ENCODE results near the gene CELF4.

DNA sequence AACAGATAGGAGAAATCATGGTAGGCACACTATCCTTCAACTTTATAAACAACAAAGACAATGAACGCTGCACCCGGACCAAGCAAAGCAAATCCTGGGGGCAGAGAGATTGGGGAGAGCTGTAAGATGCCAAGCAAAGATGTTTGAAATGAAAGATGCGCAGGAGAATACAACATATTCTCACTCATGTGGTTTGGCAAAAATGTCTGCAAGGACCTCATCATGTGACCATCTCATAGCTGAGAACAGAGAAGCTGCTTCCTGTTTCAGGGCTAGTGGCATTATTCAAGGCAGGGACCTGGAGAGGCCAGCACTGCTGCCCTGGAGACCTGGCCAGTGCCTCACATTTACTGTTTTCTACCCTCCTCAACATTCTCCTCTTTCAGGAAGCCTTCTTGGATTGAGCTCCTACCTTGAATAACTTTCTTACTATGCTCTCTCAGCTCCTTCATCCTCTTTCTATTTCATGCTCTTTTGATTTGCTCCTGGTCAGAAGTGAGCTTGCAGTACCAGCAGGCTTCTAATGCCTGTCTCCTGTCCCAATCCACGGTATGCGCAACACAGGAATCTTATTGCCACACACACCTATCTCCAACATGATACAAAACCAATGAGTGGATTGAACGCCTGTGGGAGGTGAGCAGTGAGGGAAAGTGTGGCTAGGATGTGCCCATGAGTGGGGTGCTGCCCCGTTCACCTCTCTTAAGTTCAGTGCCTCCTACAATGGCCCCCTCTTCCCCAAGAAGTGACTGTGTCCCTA lies 133.0 kb downstream of the CELF4 start:
- TF ChIP-seq, protein P1, sequence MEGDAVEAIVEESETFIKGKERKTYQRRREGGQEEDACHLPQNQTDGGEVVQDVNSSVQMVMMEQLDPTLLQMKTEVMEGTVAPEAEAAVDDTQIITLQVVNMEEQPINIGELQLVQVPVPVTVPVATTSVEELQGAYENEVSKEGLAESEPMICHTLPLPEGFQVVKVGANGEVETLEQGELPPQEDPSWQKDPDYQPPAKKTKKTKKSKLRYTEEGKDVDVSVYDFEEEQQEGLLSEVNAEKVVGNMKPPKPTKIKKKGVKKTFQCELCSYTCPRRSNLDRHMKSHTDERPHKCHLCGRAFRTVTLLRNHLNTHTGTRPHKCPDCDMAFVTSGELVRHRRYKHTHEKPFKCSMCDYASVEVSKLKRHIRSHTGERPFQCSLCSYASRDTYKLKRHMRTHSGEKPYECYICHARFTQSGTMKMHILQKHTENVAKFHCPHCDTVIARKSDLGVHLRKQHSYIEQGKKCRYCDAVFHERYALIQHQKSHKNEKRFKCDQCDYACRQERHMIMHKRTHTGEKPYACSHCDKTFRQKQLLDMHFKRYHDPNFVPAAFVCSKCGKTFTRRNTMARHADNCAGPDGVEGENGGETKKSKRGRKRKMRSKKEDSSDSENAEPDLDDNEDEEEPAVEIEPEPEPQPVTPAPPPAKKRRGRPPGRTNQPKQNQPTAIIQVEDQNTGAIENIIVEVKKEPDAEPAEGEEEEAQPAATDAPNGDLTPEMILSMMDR (IDR thresholded peaks at IDR 0.05 in 2 of 3, conservative IDR thresholded peaks at IDR 0.05 in 1 of 3; ENCODE audit: control insufficient read depth in 2 of 3, extremely low read depth in 1 of 3, insufficient read depth in 1 of 3, low read depth in 3 of 3, low read length in 3 of 3) = no peak
- TF ChIP-seq POLR2A (IDR thresholded peaks at IDR 0.05; ENCODE audit: low read depth, low read length) (no peak), POLR2AphosphoS5 (IDR thresholded peaks at IDR 0.05; ENCODE audit: low read length) (no peak), ZNF217 (IDR thresholded peaks at IDR 0.05) (no peak), YY1 (IDR thresholded peaks at IDR 0.05; ENCODE audit: low read depth, low read length) (no peak)

All from GM12878 (cell line).